HepG2 (cell line): ENCODE results near the gene THSD4.

Source experiments
- AGO2 ChIP-seq: fragments of 200-400 bp; formaldehyde crosslinking; optimal IDR thresholded peaks from 2 replicates; pipeline ENCODE3; 2017; ENCODE audit warnings: mild to moderate bottlenecking, low read depth, low read length, moderate library complexity
- CSRNP2 ChIP-seq: sonication (generic); formaldehyde crosslinking; conservative IDR thresholded peaks from 2 replicates; pipeline ENCODE4 v1.8.0; 2022; ENCODE audit warnings: low read depth, missing genetic modification reagents
- CTCF ChIP-seq: sonication (generic); formaldehyde crosslinking; IDR thresholded peaks from 2 replicates; pipeline ENCODE4 v1.5.0; 2020; ENCODE audit warnings: mild to moderate bottlenecking, missing genetic modification reagents, moderate library complexity
- EEA1 ChIP-seq: sonication (generic); formaldehyde crosslinking; IDR thresholded peaks from 2 replicates; pipeline ENCODE4 v1.5.1; 2020; ENCODE audit warnings: mild to moderate bottlenecking, missing genetic modification reagents, borderline replicate concordance
- MBD4 ChIP-seq: IDR thresholded peaks from 2 replicates; pipeline ENCODE4 v1.6.1; 2012; ENCODE audit warnings: low read length, inconsistent platforms, borderline replicate concordance
- RBFOX2 ChIP-seq: fragments of 200-400 bp; formaldehyde crosslinking; IDR thresholded peaks from 2 replicates; pipeline ENCODE4 v1.6.1; 2017; ENCODE audit warnings: low read depth, mild to moderate bottlenecking, low read length
- SMC3 ChIP-seq: IDR thresholded peaks from 2 replicates; pipeline ENCODE4 v1.6.1; 2011; ENCODE audit warnings: low read length, improper control_type of control experiment
- ZNF550 ChIP-seq: sonication (generic); formaldehyde crosslinking; IDR thresholded peaks from 2 replicates; pipeline ENCODE4 v1.4.0; 2020; ENCODE audit warnings: mild to moderate bottlenecking, missing genetic modification reagents, borderline replicate concordance
- ZXDC ChIP-seq: sonication (generic); formaldehyde crosslinking; IDR thresholded peaks from 2 replicates; pipeline ENCODE4 v1.5.0; 2020; ENCODE audit warnings: mild to moderate bottlenecking, missing genetic modification reagents

GRCh38 chr15:71125831-71126450, 10.7 kb downstream of the THSD4 start:
- TF ChIP-seq ZNF550 (CRISPR knock-in tag) (no peak), ZXDC (CRISPR knock-in tag) (no peak), CSRNP2 (no peak), CTCF (peak; percentile 33; the same call in 1 of the 2 replicates), SMC3 (no peak), AGO2 (no peak), RBFOX2 (no peak), MBD4 (no peak), EEA1 (CRISPR knock-in tag) (no peak)
